Mesothelial cell of epicardium (in vitro differentiated cells): ENCODE results near the gene STAT4. TPM values are rescaled to one million over a fixed set of nuclear protein-coding genes. Genes with fewer than 3 reads are reported as not detected.

Source experiments
- DNase-seq, 2 experiments: peaks; one replicate each; pipeline ENCODE4 v3.0.0; 2021; ENCODE audit warnings: low spot score in 2 of 2; ENCODE audit not compliant: unreplicated experiment in 2 of 2
- H3K27ac Mint-ChIP-seq: 2 replicates; pipeline ENCODE4 v1.8.0; 2021; ENCODE audit warnings: mixed read lengths
- H3K27me3 Mint-ChIP-seq: 2 replicates; pipeline ENCODE4 v1.8.0; 2021; ENCODE audit warnings: low read depth, mixed read lengths
- H3K36me3 Mint-ChIP-seq: 2 replicates; pipeline ENCODE4 v1.8.0; 2021; ENCODE audit warnings: mixed read lengths
- H3K4me1 Mint-ChIP-seq: 2 replicates; pipeline ENCODE4 v1.8.0; 2021; ENCODE audit warnings: mixed read lengths
- H3K4me3 Mint-ChIP-seq: 2 replicates; pipeline ENCODE4 v1.8.0; 2021; ENCODE audit warnings: mild to moderate bottlenecking, moderate library complexity, mixed read lengths
- H3K9me3 Mint-ChIP-seq: 2 replicates; pipeline ENCODE4 v1.8.0; 2021; ENCODE audit warnings: mixed read lengths
- CTCF ChIP-seq: fragments of 200-600 bp; sonication (generic); IDR thresholded peaks from one replicate; pipeline ENCODE4 v1.5.0; 2021; ENCODE audit warnings: antibody characterized with exemption; ENCODE audit not compliant: unreplicated experiment
- total RNA-seq: library from RNA; stranded (reverse); gene quantifications from 3 replicates; pipeline ENCODE4 v1.2.1, GENCODE V29; 2021

Gene STAT4
- 1.9 to 2.9 TPM (median 2.4 TPM) in 3 replicates for total RNA-seq

GRCh38 chr2:191150600-191151330 is at the start of gene STAT4:
Gene STAT4, minus strand, starts transcription at chr2:191150994. Its CDS starts 2,791 bp downstream, at chr2:191148203.
- peak in 1 of 2 experiments; percentile 42 for DNase-seq
- Mint-ChIP-seq H3K36me3 (no peaks in the 10 kb centered on the region), H3K27me3 (peaks cover 46% of the 10 kb centered on the region), H3K4me1 (peaks cover 10% of the 10 kb centered on the region), H3K9me3 (no peaks in the 10 kb centered on the region), H3K27ac (no peak within 1 kb of the TSS), H3K4me3 (peak within 1 kb of the TSS; percentile 60)
- no peak for TF ChIP-seq CTCF

DNA sequence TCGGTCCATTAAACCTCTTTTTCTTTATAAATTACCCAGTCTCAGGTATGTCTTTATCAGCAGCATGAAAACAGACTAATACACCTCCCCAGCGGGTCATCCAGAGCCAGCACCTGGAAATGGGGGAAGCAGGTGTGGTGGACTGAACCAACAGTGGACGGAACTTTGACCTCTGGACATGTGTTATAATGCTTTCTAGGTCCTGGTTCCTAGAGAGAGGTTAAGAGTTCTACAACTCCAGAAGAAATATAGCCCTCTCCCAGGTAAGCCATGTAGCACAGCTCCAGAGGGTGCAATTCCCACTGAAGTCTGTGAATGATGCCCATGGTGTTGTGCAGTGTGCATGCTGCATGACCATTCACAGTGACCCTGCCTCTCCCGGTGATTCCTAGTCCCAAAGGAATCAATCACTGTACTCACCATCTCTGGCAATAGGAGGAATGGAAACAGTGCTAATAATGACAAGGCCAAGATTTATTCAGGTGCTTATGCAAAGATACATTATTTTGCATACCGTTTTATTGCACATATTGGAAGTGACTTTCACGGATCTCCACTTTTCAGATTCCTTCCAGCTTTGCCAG is 49.2 kb upstream of the STAT4 start:
- Mint-ChIP-seq H3K4me3 (no peak overlapping the region), H3K4me1 (peaks cover 10% of the 10 kb centered on the region), H3K27me3 (no peaks in the 10 kb centered on the region), H3K36me3 (no peaks in the 10 kb centered on the region), H3K27ac (no peak overlapping the region), H3K9me3 (no peaks in the 10 kb centered on the region)
- no peak for DNase-seq
- TF ChIP-seq CTCF: no peak

DNA sequence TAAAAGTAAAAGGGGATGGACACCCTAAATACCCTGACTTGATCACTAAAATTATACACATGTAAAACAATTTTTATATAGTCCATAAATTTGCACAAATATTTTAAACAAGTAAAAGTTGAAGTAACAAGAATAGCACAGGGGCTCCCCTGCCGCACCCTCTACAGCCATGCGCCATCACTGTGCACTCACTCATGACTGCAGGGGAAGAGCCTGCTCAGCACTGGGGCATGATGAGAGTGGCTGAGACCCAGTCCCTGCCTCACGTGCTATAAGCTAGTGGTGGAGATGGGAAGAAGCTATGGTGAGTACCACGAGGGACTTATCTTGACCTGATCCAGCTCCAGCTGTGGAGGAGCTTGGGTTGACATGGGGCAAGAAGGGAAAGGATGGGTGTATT is 47.5 kb upstream of the STAT4 start:
- no peak for TF ChIP-seq CTCF
- Mint-ChIP-seq H3K27ac (no peak overlapping the region), H3K4me1 (peaks cover 10% of the 10 kb centered on the region), H3K27me3 (no peaks in the 10 kb centered on the region), H3K36me3 (no peaks in the 10 kb centered on the region), H3K4me3 (no peak overlapping the region), H3K9me3 (no peaks in the 10 kb centered on the region)
- no peak for DNase-seq

- peaks cover 2% of the 10 kb centered on the region for H3K4me1 Mint-ChIP-seq
- H3K27ac Mint-ChIP-seq: no peak overlapping the region
- H3K36me3 Mint-ChIP-seq: no peaks in the 10 kb centered on the region
- H3K27me3 Mint-ChIP-seq: no peaks in the 10 kb centered on the region
- no peak overlapping the region for H3K4me3 Mint-ChIP-seq
- no peak for TF ChIP-seq CTCF
- no peaks in the 10 kb centered on the region for H3K9me3 Mint-ChIP-seq
- DNase-seq: no peak
These were observed 46.3 kb upstream of the STAT4 start for GRCh38 chr2:191197096-191197495.

DNA sequence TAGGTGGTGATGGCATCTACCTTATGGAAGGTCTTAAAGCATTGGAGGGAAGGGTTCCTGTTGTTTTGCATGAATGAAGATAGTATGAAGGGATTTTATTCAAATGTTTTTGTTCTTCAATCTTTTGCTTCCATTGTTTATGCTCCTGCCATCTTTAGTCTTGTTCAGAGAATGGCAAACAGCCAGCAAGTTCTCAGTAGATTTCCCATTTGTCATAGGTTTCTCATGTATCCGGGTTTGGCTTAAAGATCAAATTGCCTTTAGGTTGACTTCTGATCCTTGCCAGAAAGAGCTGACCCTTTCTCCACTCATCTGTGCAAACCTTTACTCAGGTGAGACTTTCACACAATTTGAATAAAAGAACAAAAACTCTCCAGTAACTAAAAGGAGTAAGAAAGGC is 44.2 kb upstream of the STAT4 start:
- H3K9me3 Mint-ChIP-seq: peaks cover 9% of the 10 kb centered on the region
- no peaks in the 10 kb centered on the region for H3K27me3 Mint-ChIP-seq
- no peaks in the 10 kb centered on the region for H3K4me1 Mint-ChIP-seq
- TF ChIP-seq CTCF: no peak
- H3K27ac Mint-ChIP-seq: no peak overlapping the region
- no peak for DNase-seq
- no peaks in the 10 kb centered on the region for H3K36me3 Mint-ChIP-seq
- H3K4me3 Mint-ChIP-seq: no peak overlapping the region
